DMS153 treated with DMSO at 0.1 percent for 48 hours (cell line): Measurements from ENCODE around the gene IRF1.

ENCODE experiments used
- DNase-seq: peaks from one replicate; lab custom pipeline; 2025; ENCODE audit not compliant: unreplicated experiment; lab: John Stamatoyannopoulos, UW

Gene IRF1

GRCh38 chr5:132500931-132501628, 10.5 kb upstream of the IRF1 start:
- no peak for DNase-seq

DNA sequence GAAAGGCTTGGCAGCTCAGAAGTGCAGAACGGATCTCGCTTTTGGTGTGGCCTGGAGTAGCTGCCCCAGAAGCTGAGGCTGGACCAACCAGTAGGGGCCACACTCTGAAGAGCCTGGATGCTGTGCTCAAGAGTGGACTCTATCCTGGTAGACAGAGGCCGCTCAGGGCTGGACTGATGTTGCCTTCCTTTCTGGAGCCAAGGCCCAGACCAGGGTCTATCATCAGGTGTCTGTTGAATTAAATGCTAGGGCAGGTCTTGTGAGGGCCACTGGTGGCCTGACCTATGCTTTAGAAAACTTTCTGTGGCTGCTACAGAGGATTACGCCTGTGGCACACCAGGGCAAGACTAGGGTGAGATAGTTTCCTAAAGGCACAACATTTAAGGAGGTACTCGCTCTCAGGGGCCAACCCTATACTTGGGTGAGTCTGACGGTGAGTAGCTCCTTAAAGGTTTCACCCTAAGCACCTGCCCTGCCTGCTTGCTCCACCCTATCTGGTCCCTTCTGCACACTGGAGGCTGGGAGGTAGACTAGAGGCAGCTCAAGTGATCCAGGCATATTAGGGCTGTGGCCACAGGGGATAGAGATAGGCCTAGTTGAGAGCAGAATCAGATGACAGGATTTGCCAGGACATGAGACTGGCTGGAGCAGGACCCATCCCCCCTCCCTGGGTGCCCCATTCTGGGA, 9.8 kb upstream of the IRF1 start:
- no peak for DNase-seq

GRCh38 chr5:132499440-132500243, 9.1 kb upstream of the IRF1 start:
- no peak for DNase-seq

GRCh38 chr5:132498686-132499271, 8.2 kb upstream of the IRF1 start:
- DNase-seq = no peak

DNA sequence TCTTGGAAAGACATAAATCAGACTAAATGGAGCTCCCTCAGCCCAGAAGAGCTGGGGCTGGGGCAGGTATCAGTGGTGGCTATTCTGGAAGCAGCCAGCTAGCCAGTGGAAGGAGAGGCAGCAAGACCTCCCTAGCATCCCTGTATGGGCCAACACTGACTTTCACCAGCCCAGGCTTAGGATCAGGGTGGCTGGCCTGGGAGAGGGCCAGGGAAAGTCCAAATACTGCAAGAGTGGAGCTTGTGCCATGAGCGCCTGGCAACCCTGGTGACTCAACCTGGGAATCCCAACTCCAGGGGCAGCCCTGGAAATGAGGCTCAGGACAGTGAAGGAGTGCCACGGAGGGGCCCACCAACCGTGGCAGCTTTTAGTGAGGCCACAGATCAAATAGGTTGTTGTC, 7.6 kb upstream of the IRF1 start:
- no peak for DNase-seq

GRCh38 chr5:132497488-132497997, 7.0 kb upstream of the IRF1 start:
- no peak for DNase-seq

DNA sequence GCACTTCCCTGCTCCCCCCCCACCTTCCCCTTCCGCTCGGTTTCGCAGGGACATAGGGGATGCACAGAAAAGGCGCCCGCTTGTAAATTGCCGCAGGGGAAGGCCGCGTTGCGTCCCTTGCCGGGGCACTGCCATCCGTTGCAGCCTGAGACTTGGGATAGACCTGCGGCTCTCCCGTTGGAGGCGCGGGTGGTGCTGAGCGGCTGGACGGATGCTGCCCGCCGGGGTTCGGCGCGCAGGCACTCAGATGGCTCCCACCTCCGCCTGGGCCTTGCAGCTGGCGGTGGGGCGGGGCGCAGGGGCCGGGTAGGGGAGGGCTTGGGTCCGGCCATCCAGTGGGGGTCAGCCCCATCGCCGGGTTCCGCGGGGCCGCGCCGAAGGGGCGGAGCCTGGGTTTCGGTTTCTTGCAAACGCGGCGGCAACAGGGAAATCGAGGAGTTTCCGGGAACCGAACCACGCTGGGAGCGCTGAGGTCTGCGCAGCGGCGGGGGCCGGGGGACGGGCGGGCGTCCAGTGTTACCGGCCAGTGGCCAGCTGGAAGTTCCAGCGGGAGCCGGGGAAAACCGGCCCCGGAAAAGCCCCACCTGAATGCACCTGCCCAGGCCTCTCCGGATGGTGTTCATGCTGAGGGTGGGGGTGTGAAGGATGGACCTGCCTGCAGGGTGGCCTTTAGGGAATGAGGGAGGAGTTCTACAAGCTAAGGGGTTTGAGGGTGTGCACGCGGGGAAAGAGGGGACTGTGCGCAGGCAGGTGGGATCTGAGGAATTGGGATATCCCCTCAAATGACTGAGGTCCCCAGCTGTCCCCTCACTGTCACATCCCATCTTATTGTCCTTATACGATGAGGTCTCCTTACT, 6.3 kb upstream of the IRF1 start:
- peak; percentile 24 for DNase-seq

GRCh38 chr5:132496191-132496630, 5.6 kb upstream of the IRF1 start:
- peak; percentile 43 for DNase-seq

GRCh38 chr5:132495667-132496190, 5.2 kb upstream of the IRF1 start:
- peak; percentile 31 for DNase-seq

- DNase-seq = no peak
These were observed 3.2 kb upstream of the IRF1 start for GRCh38 chr5:132493821-132494220.

DNA sequence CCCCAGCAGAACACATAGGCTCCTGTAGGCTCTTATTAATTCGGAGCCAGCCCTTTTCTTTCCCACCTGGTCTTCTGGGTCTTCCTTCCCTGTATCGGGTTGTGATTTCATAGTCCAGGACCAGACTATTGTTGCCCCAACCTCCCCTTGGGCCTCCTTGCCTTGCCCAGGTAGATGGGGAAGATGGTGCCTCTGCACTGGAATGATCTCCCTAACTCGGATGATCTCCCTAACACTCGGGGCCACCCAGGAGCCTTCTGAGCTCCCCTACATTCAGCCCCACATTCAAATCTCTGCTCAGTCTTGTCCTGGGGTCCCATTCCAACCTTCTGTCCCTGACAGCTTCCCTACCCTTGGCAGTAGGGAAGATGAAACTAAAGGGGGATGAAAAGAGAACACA, 2.7 kb upstream of the IRF1 start:
- no peak for DNase-seq

DNA sequence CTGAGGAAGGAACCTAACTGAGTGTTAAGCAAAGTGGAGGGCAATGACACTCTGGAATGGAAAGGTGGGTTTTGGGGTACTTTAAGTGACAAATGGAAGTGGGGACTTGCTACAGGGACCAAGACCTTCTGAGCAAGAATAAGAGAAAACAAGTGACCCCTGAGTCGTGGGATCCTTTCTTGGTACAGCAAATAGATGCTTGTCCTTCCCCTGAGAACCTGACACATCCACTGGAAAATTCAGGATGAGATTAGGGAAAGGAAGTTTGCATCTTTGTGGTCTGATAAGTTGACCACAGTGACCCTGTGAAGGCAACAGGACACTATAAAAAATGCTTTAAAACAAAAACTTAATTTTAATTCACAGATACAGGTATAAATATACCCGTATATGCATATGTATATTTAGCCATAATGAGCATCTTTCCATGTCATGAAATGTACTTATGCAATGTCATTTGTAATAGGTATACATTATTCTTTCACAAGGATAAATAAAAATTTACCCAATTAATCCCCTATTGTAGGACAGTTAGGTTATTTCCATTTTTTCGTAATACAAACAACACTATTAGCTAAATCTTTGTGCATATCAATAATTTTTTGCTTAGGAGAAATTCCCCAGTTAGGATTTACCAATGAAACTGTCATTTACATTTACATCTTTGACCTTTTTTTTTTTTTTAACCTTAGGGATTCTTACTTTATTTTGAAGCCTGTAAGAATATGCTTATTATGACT, 2.0 kb upstream of the IRF1 start:
- no peak for DNase-seq

DNA sequence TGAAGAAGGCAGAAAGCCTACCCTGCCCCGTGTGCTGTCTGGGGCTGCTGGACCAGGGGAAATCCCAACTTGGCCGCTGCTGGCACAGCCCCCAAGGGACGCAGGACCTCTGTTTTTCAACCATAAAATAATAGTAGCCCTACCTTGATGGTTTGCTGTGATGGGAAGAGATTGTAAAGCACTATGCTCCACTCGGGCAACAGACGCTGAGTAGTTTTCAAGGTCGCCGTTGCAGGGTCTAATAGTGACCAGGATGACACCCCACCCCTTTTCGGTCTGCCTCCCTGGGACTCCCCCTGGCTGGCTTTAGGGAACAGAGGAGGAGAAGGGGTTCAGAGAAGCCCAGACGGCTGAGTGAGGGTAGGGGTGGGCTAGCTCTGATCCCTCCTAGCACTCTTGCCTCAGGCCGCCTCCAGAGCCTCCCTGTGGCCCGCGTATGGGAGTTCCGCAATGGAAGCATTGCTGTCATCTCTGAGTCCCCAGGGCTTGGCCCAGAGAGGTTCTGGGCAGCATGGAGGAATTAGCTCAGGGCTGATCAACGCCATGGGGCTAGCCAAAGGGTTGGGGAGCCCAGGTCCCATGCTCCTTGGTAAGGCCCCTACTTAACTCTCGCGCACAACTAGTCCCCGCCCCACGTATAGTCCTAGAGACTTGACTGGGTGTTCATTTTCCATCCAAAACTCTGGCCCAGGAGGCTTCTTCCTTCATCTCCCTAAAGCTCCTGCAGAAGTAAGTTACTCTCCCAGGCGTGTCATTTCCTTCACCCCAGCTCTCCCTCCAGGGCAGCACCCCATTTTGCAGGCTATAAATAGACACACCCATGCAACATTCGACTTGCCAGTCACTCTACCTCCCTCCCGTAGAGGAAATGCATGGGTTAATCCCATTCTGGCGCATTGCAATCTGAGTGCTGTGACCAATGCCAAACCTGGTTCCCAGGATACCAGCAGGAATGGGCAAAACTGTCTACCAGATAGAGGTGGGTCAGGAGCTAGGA, 1.1 kb upstream of the IRF1 start:
- no peak for DNase-seq

- DNase-seq = no peak
These were observed 596 bp downstream of the IRF1 start for GRCh38 chr5:132489871-132490483.

DNA sequence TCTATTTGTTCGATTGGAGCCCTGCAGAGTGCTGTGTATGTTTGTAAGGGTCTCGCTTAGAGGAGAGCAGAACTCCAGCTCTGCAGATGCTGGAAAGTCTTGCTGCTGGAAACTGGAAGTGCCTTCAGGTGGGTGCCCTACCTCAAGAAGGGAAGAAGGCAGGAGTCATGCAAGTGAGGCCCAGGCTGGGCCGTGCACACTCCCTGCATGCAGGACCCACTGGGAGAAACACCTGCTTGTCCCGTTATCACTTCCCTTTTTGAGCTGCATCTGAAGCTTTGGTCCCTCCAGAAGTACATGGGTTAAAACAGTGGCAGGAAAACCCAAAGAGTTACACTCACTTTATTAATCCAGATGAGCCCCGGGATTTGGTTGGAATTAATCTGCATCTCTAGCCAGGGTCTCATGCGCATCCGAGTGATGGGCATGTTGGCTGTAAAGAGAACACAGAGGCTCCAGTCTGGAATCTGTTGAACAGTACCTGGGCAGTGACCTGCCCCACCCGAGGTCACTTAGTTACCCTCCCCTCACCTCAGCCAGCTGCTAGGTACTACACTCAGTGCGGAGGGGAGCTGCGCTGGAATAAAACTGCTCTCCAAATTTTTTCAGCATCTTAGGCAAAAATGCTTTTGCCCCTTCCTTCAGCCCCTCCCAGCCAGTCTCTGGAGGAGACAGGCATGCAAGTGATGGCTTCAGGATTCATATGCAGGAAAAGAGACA, 1.4 kb downstream of the IRF1 start:
- DNase-seq = no peak

GRCh38 chr5:132488590-132488989, 2.0 kb downstream of the IRF1 start:
- DNase-seq = no peak
